ENCODE measurements around the gene MBD5.

MBD5 gene

DNA sequence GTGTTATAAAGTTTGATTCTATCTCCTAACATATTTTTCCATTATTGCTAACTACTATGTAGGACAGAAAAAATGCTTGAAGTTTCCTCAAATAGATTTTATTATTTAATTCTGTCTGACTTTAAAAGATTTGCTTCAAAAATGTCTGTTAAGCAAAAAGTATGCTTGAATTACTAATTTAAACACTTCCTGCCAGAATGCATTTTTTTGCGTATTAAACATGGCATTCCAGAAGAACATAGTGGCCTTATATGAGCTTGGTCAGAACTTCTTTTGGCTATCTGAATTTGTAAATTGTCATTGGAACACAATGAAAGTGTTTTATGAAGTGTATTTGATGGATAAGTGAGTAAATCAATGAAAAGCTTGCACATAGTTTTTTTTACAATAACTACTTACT, 37.8 kb downstream of the MBD5 start:
- Histone ChIP-seq H3K4me3 (ENCODE audit: low read depth in 1 of 2, low read length in 2 of 2) (no peak overlapping the region), H3K36me3 (ENCODE audit: control insufficient read depth in 1 of 2, insufficient read depth in 2 of 2, low read length in 2 of 2) (peaks cover 0 to 3% of the 10 kb centered on the region in 2 donors), H3K4me1 (ENCODE audit: control insufficient read depth in 1 of 2, insufficient read depth in 2 of 2, low read length in 2 of 2) (peaks cover 0 to 4% of the 10 kb centered on the region in 2 donors), H3K27ac (ENCODE audit: low read length) (no peak overlapping the region), H3K27me3 (ENCODE audit: low read depth, low read length) (no peaks in the 10 kb centered on the region), H3K9me3 (ENCODE audit: control insufficient read depth in 1 of 2, low read length in 2 of 2) (no peaks in the 10 kb centered on the region)

DNA sequence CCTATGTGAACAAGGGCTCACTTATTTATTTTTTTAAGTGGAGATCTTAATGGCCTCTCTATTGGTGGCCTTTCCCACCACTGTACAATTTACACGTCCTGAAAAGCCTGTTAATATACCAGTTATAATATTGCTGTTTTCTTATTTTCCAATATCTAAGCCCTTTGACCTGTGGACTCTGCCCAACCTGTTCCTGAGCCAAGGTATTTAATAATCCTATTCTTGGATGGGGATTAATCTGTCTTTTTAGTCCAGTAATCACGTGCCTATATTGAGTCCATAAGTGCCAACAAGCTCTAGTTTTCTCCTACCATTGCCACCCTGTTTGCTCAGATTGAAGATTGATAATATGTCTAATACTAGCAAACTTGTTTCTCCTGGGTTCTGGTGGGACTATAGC, 42.7 kb downstream of the MBD5 start:
- no peak overlapping the region for H3K27ac ChIP-seq (ENCODE audit: low read length)
- no peaks in the 10 kb centered on the region for H3K9me3 ChIP-seq (ENCODE audit: control insufficient read depth in 1 of 2, low read length in 2 of 2)
- H3K36me3 ChIP-seq (ENCODE audit: control insufficient read depth in 1 of 2, insufficient read depth in 2 of 2, low read length in 2 of 2) = no peaks in the 10 kb centered on the region
- H3K27me3 ChIP-seq (ENCODE audit: low read depth, low read length) = no peaks in the 10 kb centered on the region
- no peak overlapping the region for H3K4me3 ChIP-seq (ENCODE audit: low read depth in 1 of 2, low read length in 2 of 2)
- peaks cover 0 to 4% of the 10 kb centered on the region in 2 donors for H3K4me1 ChIP-seq (ENCODE audit: control insufficient read depth in 1 of 2, insufficient read depth in 2 of 2, low read length in 2 of 2)

DNA sequence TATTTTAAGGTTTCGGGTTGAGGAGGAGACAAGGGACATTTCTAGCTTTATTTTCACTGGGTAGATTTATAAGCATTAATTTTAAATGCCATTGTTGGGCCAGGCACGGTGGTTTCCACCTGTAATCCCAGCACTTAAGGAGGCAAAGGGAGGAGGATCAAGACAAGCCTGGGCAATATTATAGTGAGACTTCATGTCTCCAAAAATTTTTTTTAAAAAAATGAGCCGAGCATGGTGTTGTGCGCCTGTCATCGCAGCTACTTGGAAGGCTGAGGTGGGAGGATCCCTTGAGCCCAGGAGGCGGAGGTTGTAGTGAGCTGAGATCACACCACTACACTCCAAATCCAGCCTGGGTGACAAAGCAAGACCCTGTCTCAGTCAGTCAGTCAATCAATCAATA, 45.0 kb downstream of the MBD5 start:
- H3K27ac ChIP-seq (ENCODE audit: low read length) = no peak overlapping the region
- no peaks in the 10 kb centered on the region for H3K36me3 ChIP-seq (ENCODE audit: control insufficient read depth in 1 of 2, insufficient read depth in 2 of 2, low read length in 2 of 2)
- H3K9me3 ChIP-seq (ENCODE audit: control insufficient read depth in 1 of 2, low read length in 2 of 2) = no peaks in the 10 kb centered on the region
- H3K27me3 ChIP-seq (ENCODE audit: low read depth, low read length) = no peaks in the 10 kb centered on the region
- H3K4me1 ChIP-seq (ENCODE audit: control insufficient read depth in 1 of 2, insufficient read depth in 2 of 2, low read length in 2 of 2) = peaks cover 0 to 4% of the 10 kb centered on the region in 2 donors
- H3K4me3 ChIP-seq (ENCODE audit: low read depth in 1 of 2, low read length in 2 of 2) = no peak overlapping the region

DNA sequence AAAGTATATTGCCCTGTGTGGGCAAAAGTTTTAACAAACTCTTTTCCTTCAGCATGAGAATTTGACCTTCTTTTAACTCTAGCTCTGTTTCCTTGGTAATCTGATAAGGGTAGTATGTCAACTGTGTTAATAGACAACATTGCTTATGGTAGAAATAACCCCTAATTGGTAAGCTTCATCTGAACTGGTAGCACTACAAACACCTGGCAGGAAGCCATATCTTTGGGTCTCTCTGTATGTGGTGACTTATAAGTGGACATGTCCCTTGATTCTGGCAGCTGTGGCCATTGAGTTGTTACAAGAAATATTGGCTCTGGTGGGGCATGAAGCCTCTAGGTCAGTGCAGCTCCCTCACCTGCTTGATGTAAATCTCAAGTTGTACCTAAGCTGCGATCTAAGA, 46.9 kb downstream of the MBD5 start:
- Histone ChIP-seq H3K27ac (ENCODE audit: low read length) (no peak overlapping the region), H3K4me1 (ENCODE audit: control insufficient read depth in 1 of 2, insufficient read depth in 2 of 2, low read length in 2 of 2) (peaks cover 0 to 4% of the 10 kb centered on the region in 2 donors), H3K36me3 (ENCODE audit: control insufficient read depth in 1 of 2, insufficient read depth in 2 of 2, low read length in 2 of 2) (no peaks in the 10 kb centered on the region), H3K9me3 (ENCODE audit: control insufficient read depth in 1 of 2, low read length in 2 of 2) (no peaks in the 10 kb centered on the region), H3K4me3 (ENCODE audit: low read depth in 1 of 2, low read length in 2 of 2) (no peak overlapping the region), H3K27me3 (ENCODE audit: low read depth, low read length) (no peaks in the 10 kb centered on the region)

DNA sequence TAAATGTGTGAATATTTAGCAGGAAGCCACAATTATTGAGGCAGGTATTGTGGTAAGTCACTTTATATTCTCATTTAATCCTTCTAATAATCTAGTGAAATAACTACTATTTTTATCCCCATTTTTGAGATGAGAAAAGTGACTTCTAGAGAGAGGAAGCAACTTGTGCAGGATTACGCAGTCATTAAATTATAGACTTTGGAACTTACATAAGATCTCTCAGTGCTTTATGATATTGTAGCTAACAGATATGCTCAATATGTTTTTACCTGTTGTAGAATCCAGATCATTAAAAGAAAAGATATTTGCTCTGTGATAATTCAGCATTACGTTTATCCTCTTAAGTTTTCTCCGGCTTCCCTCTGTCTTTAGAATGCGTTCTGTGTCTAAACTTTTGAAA, 50.5 kb downstream of the MBD5 start:
- no peak overlapping the region for H3K4me3 ChIP-seq (ENCODE audit: low read depth in 1 of 2, low read length in 2 of 2)
- no peaks in the 10 kb centered on the region for H3K27me3 ChIP-seq (ENCODE audit: low read depth, low read length)
- H3K36me3 ChIP-seq (ENCODE audit: control insufficient read depth in 1 of 2, insufficient read depth in 2 of 2, low read length in 2 of 2) = no peaks in the 10 kb centered on the region
- no peaks in the 10 kb centered on the region for H3K4me1 ChIP-seq (ENCODE audit: control insufficient read depth in 1 of 2, insufficient read depth in 2 of 2, low read length in 2 of 2)
- H3K27ac ChIP-seq (ENCODE audit: low read length) = no peak overlapping the region
- no peaks in the 10 kb centered on the region for H3K9me3 ChIP-seq (ENCODE audit: control insufficient read depth in 1 of 2, low read length in 2 of 2)

DNA sequence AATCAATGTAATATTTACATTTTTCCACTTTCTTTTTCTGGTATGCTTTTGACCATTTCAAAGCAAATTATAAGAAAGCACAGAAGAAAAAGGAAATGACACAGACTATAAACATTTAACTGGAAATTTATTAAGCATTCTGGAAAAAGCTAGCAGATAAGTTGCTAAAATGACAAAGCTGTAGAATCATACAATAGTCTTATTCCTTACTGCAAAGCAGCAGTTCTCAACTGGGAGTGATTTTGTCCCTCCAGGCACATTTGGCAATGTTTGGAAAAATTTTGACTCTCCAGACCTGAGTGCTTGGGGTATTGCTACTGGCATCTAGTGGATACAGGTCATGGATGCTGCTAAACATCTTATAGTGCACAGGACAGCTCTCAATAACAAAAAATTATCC, 75.1 kb downstream of the MBD5 start:
- H3K9me3 ChIP-seq (ENCODE audit: control insufficient read depth in 1 of 2, low read length in 2 of 2) = peaks cover 0 to 4% of the 10 kb centered on the region in 2 donors
- no peaks in the 10 kb centered on the region for H3K36me3 ChIP-seq (ENCODE audit: control insufficient read depth in 1 of 2, insufficient read depth in 2 of 2, low read length in 2 of 2)
- no peak overlapping the region for H3K27ac ChIP-seq (ENCODE audit: low read length)
- no peaks in the 10 kb centered on the region for H3K4me1 ChIP-seq (ENCODE audit: control insufficient read depth in 1 of 2, insufficient read depth in 2 of 2, low read length in 2 of 2)
- no peaks in the 10 kb centered on the region for H3K27me3 ChIP-seq (ENCODE audit: low read depth, low read length)
- H3K4me3 ChIP-seq (ENCODE audit: low read depth in 1 of 2, low read length in 2 of 2) = no peak overlapping the region

DNA sequence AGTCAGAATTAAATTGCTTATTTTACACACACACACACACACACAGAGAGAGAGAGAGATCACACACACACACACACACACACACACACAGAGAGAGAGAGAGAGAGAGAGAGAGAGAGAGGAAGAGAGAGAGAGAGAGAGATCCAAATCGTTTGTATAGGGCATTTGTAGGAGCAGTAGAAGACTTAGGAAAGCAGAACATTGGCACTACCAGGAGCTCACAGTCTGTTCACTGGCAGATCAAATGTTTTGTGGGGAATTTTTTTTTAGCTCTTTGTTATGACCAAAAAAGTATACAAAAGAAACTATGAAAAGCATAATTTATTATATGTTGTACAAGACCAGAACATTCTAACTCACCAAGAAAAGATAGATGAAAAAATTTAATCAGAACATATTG, 81.8 kb downstream of the MBD5 start:
- peaks cover 0 to 4% of the 10 kb centered on the region in 2 donors for H3K4me1 ChIP-seq (ENCODE audit: control insufficient read depth in 1 of 2, insufficient read depth in 2 of 2, low read length in 2 of 2)
- no peaks in the 10 kb centered on the region for H3K36me3 ChIP-seq (ENCODE audit: control insufficient read depth in 1 of 2, insufficient read depth in 2 of 2, low read length in 2 of 2)
- no peaks in the 10 kb centered on the region for H3K27me3 ChIP-seq (ENCODE audit: low read depth, low read length)
- H3K27ac ChIP-seq (ENCODE audit: low read length) = no peak overlapping the region
- no peak overlapping the region for H3K4me3 ChIP-seq (ENCODE audit: low read depth in 1 of 2, low read length in 2 of 2)
- H3K9me3 ChIP-seq (ENCODE audit: control insufficient read depth in 1 of 2, low read length in 2 of 2) = no peaks in the 10 kb centered on the region

DNA sequence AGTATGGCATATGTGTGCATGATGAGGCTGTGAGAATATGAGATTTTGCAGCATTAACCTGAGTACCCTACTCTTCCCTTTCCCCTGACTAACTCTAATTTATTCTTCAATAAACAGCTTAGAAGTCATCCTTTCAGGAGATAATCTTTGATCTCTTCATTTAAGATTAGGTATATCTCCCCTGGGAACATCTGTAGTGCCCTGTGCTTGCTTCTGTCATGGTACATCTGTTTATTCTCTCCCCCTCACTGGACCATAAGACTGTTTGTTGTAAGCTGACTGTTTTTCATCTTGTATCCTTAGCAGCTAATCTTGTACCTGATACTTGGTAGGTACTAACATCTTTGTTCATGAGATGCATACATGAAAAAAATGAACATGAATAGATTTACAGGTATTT, 83.1 kb downstream of the MBD5 start:
- Histone ChIP-seq H3K4me1 (ENCODE audit: control insufficient read depth in 1 of 2, insufficient read depth in 2 of 2, low read length in 2 of 2) (peaks cover 0 to 4% of the 10 kb centered on the region in 2 donors), H3K27me3 (ENCODE audit: low read depth, low read length) (no peaks in the 10 kb centered on the region), H3K27ac (ENCODE audit: low read length) (no peak overlapping the region), H3K4me3 (ENCODE audit: low read depth in 1 of 2, low read length in 2 of 2) (no peak overlapping the region), H3K36me3 (ENCODE audit: control insufficient read depth in 1 of 2, insufficient read depth in 2 of 2, low read length in 2 of 2) (no peaks in the 10 kb centered on the region), H3K9me3 (ENCODE audit: control insufficient read depth in 1 of 2, low read length in 2 of 2) (no peaks in the 10 kb centered on the region)

DNA sequence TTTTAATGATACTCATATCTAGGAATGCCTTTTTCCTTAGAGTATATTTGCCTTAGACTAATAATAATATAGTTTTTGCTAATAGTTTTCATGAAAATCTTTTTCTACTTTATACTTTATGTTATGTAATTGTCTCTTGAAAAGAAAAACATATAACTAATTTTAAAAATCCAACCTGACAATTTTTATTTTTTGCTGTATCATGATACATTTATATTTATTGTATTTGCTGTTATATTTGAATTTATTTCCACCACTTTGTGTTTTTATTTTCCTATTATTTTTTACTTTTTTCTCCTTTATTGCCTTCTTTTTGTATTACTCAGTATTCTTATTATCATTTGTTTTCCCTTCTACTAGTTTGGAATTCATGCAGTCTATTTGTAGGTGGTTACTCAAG, 85.4 kb downstream of the MBD5 start:
- Histone ChIP-seq H3K4me3 (ENCODE audit: low read depth in 1 of 2, low read length in 2 of 2) (no peak overlapping the region), H3K9me3 (ENCODE audit: control insufficient read depth in 1 of 2, low read length in 2 of 2) (no peaks in the 10 kb centered on the region), H3K4me1 (ENCODE audit: control insufficient read depth in 1 of 2, insufficient read depth in 2 of 2, low read length in 2 of 2) (peaks cover 0 to 3% of the 10 kb centered on the region in 2 donors), H3K36me3 (ENCODE audit: control insufficient read depth in 1 of 2, insufficient read depth in 2 of 2, low read length in 2 of 2) (no peaks in the 10 kb centered on the region), H3K27me3 (ENCODE audit: low read depth, low read length) (no peaks in the 10 kb centered on the region), H3K27ac (ENCODE audit: low read length) (no peak overlapping the region)

DNA sequence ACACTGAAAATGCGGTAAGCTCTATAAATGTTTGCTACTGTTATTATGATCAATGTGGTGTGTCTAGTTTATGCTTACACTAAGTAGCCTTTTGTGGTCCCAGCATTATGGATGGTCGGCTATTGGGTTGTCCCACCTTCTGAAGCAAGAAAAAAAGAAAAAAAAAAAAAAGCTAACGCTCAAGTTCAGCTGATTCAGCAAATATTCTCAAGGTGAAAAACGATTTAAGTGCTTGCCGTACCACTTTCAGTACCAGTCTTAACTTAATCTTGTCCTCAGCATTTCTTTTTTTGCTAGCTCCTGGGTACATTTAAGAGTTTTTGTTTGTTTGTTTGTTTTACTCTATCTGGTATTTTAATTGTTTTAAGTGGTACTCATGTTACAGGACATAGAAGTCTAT, 87.5 kb downstream of the MBD5 start:
- Histone ChIP-seq H3K4me3 (ENCODE audit: low read depth in 1 of 2, low read length in 2 of 2) (no peak overlapping the region), H3K27ac (ENCODE audit: low read length) (no peak overlapping the region), H3K4me1 (ENCODE audit: control insufficient read depth in 1 of 2, insufficient read depth in 2 of 2, low read length in 2 of 2) (peaks cover 0 to 3% of the 10 kb centered on the region in 2 donors), H3K36me3 (ENCODE audit: control insufficient read depth in 1 of 2, insufficient read depth in 2 of 2, low read length in 2 of 2) (no peaks in the 10 kb centered on the region), H3K27me3 (ENCODE audit: low read depth, low read length) (no peaks in the 10 kb centered on the region), H3K9me3 (ENCODE audit: control insufficient read depth in 1 of 2, low read length in 2 of 2) (no peaks in the 10 kb centered on the region)

DNA sequence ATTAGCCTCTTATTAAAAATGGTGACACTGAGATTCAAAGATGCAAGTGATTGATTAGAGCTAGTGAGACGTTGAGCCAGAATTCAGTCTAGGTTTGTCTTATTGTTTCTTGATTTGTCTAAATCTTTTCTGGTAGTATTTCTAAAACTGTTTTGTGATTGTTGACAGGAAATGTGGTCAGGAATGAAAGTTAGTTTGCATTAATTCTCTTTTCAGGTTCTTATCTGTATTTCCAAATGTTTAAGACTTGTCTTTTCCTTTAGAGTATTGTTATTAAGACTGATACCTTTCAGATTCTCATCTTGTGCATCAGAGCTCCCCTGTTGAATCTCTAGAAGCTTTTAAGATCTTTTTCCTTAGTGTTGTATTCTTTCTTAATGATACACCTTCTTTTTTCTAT, 89.3 kb downstream of the MBD5 start:
- Histone ChIP-seq H3K36me3 (ENCODE audit: control insufficient read depth in 1 of 2, insufficient read depth in 2 of 2, low read length in 2 of 2) (no peaks in the 10 kb centered on the region), H3K4me3 (ENCODE audit: low read depth in 1 of 2, low read length in 2 of 2) (no peak overlapping the region), H3K27ac (ENCODE audit: low read length) (no peak overlapping the region), H3K27me3 (ENCODE audit: low read depth, low read length) (no peaks in the 10 kb centered on the region), H3K9me3 (ENCODE audit: control insufficient read depth in 1 of 2, low read length in 2 of 2) (no peaks in the 10 kb centered on the region), H3K4me1 (ENCODE audit: control insufficient read depth in 1 of 2, insufficient read depth in 2 of 2, low read length in 2 of 2) (peaks cover 0 to 3% of the 10 kb centered on the region in 2 donors)

DNA sequence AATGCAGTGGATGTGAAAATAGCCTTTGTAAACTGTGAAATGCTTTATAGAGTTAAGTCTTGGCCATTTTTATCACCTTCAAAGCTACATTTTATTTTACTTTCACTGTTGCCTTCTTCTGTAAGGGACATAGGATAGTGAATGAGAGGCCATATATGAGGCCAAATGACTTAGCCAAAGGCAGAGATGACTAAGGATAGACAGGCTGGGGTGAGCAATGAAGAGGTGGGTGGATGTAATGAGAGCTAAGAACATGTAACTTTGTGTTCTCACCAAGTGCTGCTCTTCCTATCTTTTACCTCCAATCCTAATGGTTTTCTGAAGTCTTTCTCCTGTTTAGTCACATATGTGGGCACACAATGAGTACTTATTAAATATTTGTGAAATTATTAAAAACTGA, 101.9 kb downstream of the MBD5 start:
- no peak overlapping the region for H3K4me3 ChIP-seq (ENCODE audit: low read depth in 1 of 2, low read length in 2 of 2)
- no peaks in the 10 kb centered on the region for H3K27me3 ChIP-seq (ENCODE audit: low read depth, low read length)
- H3K27ac ChIP-seq (ENCODE audit: low read length) = no peak overlapping the region
- H3K9me3 ChIP-seq (ENCODE audit: control insufficient read depth in 1 of 2, low read length in 2 of 2) = no peaks in the 10 kb centered on the region
- H3K4me1 ChIP-seq (ENCODE audit: control insufficient read depth in 1 of 2, insufficient read depth in 2 of 2, low read length in 2 of 2) = no peaks in the 10 kb centered on the region
- H3K36me3 ChIP-seq (ENCODE audit: control insufficient read depth in 1 of 2, insufficient read depth in 2 of 2, low read length in 2 of 2) = no peaks in the 10 kb centered on the region
